Stimulated activated CD8-positive, alpha-beta memory T cell treated with anti-CD3 and anti-CD28 coated beads, Interleukin-12 subunit alpha, Interleukin-12 subunit beta, amount 100 ng/mL, for 24 hours (primary cell): ENCODE data around the gene STAC3.

ENCODE experiments used
- DNase-seq: peaks from one replicate; pipeline ENCODE4 v3.0.0-alpha.2; 2020; ENCODE audit errors: extremely low read depth

STAC3 gene

GRCh38 chr12:57254506-57255280, 3.7 kb upstream of the STAC3 start:
- DNase-seq: no peak

DNA sequence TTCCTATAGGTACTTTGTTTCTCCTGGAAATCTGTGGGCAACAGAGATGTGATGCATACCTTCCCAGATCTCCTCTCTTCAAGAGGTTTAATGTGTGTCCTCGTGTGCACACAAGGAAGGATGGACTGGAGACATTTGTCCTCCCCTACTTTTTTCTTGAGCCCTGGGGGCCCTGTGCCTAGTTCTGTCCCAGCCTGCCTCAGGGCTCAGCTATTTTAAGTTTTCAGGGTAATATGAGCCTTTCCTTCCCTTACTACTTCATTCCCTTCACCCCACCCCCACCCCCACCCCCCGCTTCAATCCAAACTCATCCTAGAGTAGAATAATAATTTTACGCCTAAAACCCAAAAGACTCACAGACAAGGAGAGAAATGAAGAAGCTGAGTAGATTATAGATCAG, 446 bp downstream of the STAC3 start:
- DNase-seq: no peak

DNA sequence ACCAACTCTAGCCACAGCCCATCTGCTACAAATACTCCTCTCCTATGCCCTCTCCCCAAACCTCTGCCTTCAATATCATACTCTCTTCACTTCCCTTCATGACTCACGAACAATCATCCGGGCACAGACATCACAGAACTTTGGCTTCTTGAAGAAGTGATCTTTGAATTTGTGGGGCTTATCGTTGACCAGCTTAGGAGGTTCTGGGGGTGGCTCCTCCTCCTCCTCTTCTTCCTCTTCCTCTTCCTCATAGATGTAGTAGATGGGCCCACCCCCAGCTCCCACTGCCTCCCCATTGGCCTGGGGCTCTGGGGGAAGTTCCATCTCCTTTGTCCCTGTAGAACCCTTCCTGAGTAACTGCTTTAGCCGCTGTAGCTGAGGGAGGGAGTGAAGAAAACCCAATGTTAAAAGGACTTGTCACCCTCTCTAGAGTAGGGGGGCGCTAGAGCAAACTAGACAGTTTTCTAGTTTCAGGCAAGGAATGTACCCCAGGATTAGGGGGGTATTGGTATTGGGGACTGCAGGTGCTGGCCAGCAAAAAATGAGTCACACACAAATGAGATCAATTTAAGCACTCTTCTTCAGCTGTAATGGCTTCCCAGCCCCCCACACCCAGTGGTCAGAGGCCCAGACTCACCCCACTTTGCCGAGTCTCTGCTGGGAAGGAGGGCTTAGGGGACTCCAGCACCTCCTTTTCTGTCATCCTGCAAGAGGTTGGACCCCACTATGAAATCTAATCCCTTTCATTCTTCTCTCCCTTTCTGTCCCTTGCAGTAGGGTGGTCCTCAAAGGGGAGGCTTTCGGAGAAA, 1.8 kb downstream of the STAC3 start:
- no peak for DNase-seq

DNA sequence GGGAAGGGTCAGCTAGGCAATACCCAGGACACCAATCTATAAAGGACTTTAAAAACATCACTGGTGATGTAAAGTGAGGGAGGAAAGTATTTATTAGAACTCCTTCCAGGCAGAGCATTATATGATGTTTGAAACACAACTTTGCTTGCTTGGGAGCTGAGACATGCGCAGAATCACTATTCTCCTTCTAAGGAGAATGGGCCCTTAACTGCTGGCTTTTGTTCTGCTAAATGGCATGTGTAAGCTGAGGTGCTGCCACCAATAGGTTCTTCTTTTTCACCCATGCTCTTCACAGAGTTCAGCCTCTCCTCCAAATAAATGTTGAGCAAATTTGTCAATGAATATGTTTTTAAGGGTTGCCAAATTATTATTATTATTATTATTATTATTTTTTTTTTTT, 3.9 kb downstream of the STAC3 start:
- no peak for DNase-seq

GRCh38 chr12:57244312-57244696, 6.7 kb downstream of the STAC3 start:
- no peak for DNase-seq

GRCh38 chr12:57243521-57244311, 7.3 kb downstream of the STAC3 start:
- no peak for DNase-seq

DNA sequence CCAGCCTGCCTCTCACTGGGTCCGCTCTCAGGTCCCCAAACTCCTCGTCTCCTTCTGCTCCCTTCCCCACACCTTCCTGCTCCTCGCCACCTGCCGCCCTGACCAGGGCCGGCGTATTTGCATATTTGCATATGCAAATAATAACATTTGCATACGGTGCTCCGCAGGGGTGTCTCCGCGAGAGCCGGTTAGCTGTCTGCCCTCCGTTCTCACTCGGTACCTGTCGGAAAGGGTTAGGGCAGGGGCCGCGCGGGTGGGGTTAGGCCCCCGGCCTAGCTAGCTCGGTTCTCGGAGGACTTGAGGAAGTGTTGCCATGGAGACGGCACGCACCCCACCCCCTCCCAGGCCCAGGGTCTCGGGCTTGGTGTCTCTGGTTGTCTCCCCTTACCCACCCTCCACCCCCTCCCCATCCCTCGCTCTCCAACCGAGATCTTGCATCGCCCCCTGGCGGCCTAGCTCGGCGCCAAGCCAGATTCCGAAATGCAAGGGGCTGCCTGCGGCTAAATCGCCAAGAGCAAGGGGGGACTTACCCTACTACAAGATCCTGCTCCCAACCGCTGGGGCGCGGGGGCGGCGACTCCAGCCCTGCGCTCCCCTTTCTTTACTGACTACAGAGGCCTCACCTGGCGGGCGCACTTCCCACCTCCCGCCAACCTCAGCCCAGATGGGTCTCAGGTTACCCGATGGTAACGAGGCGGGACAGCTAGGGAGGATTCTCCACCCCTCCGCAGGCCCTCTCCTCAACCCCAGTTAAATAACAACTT, 8.1 kb downstream of the STAC3 start:
- no peak for DNase-seq

GRCh38 chr12:57242329-57242690, 8.7 kb downstream of the STAC3 start:
- DNase-seq: no peak

DNA sequence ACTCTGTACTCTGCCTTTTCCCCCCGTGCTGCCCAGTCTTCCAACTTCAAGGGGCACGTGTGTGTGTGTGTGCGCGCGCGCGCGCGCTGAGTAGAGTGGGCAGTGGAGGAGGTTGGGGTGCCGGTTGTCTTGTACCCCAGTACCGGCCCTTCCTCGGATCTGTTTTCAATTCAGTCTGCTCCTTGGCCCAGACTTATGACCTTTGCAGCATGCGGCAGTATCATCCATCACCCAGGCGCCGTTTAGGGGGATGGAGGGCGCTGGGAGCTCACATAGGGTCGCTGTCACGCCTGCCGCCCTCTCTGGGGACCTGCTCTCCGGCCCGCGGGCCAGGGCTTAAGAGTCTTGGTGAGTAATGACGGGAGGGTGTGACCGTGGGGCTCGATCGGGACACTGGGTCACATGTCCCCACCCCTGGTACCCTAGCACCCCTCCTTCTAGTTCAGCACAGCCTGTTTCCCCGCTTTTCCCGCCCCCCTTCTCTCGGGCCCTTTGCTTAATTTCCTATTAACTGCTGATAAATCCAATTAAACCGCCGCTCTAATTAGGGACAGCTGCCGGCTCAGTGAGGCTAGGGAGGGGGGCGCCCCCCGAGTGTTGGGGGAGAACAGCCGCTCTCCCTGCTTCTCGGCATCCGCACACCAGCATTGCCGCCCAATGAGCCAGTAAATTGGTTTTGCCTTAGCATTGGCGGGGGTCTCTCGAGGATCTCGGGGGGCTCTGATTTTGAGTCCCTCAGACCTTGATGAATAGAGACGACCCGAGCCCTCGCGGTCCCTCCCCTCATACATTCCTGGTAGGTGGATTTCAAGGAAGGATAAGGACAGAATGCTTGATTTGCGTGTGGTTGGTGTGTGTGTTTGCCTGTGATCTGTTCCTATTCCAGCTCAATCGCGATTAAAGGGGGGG, 9.3 kb downstream of the STAC3 start:
- DNase-seq: no peak

GRCh38 chr12:57240926-57241401, 10.0 kb downstream of the STAC3 start:
- DNase-seq: no peak

DNA sequence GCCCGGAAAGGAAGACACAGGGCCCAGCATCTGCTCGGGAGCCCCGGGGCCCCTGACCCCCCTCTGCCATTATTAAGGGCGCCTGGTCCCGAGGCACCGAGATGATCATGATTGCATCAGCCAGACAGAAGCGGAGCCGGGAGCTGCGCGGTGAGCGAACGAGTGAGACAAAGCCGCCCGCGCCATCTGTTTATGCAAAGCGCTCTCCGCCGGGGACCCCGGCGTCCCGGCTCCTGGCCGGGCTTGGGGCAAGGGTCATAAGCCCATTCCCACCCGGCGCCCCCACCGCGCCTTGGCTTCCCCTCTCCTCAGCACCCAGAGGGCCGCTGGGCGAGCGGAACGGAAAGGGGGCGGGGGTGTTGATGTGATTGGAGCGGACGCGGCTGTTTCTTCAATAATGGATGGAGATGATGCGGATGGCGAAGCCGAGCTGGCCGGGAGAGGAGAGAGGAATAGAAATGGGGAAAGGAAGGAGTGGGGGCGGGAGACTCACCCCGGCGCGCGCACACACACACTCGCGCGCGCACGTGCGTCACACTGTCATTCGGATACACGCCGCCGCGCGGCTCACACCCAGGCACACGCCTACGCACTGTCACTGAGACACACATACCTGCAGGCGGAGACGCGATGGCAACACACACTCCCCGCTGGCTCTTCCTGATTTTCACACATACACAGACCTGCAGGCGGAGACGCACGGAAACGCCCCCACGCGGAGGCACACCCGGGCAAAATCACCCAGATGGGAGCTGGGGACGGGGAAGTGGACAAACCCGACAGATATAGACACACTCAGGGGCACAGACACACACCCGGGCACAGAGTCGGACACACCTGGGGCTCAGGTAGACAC, 10.7 kb downstream of the STAC3 start:
- DNase-seq: no peak

DNA sequence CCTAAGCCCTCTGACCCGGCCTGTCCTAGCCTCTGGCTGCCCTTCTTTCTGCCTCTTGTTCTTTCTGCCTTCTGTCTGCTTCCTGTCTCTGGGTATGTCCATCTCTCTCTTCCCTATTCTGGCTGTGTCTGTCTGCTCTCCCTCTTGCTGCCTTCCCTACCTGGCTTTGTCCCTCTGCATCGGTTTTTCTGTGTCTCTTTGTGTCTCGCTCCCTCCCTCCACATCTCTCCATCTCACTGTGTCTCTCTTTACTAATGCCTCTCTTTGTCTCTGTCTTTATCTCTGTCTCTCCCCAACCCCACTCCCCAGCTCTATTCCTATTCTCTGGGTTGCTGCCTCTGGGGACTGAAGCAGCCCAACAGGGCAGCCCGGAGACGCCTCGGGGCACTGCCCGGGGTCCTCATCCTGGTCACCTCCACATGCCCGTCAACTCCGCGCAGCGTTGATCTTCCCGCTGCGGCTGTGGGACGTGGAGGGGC, 11.4 kb downstream of the STAC3 start:
- no peak for DNase-seq

- DNase-seq: peak; percentile 60
These were observed 12.0 kb downstream of the STAC3 start for GRCh38 chr12:57238854-57239554.

GRCh38 chr12:57237932-57238853, 12.8 kb downstream of the STAC3 start:
- no peak for DNase-seq

- no peak for DNase-seq
These were observed 13.4 kb downstream of the STAC3 start for GRCh38 chr12:57237596-57237931.

- DNase-seq: no peak
These were observed 13.9 kb downstream of the STAC3 start for GRCh38 chr12:57236925-57237595.

- no peak for DNase-seq
These were observed 14.6 kb downstream of the STAC3 start for GRCh38 chr12:57236201-57236924.
